ENCODE results near the gene FAXDC2.

FAXDC2 gene

GRCh38 chr5:154863291-154864080, 13.1 kb upstream of the FAXDC2 start:
- DNase-seq (ENCODE audit: low read depth, low spot score): no peak
- H3K27ac ChIP-seq: no peak overlapping the region

GRCh38 chr5:154862766-154863165, 12.4 kb upstream of the FAXDC2 start:
- H3K27ac ChIP-seq: no peak overlapping the region
- no peak for DNase-seq (ENCODE audit: low read depth, low spot score)

- H3K27ac ChIP-seq: no peak overlapping the region
- DNase-seq (ENCODE audit: low read depth, low spot score): no peak
These were observed 11.5 kb upstream of the FAXDC2 start for GRCh38 chr5:154861946-154862345.

GRCh38 chr5:154860765-154861164, 10.4 kb upstream of the FAXDC2 start:
- H3K27ac ChIP-seq: peak overlapping the region; percentile 96
- no peak for DNase-seq (ENCODE audit: low read depth, low spot score)

- peak overlapping the region; percentile 96 for H3K27ac ChIP-seq
- DNase-seq (ENCODE audit: low read depth, low spot score): no peak
These were observed 9.7 kb upstream of the FAXDC2 start for GRCh38 chr5:154860123-154860522.

GRCh38 chr5:154858972-154859871, 8.8 kb upstream of the FAXDC2 start:
- peak overlapping the region; percentile 96 for H3K27ac ChIP-seq
- no peak for DNase-seq (ENCODE audit: low read depth, low spot score)

- peak; percentile 73 for DNase-seq (ENCODE audit: low read depth, low spot score)
These were observed 8.0 kb upstream of the FAXDC2 start, which contains the start of gene CNOT8 for GRCh38 chr5:154858297-154858971. CNOT8 (plus strand) TSS chr5:154858627; CDS start chr5:154863279, 4,652 bp downstream.

GRCh38 chr5:154857530-154858296, 7.3 kb upstream of the FAXDC2 start:
- H3K27ac ChIP-seq: peak overlapping the region; percentile 96
- DNase-seq (ENCODE audit: low read depth, low spot score): peak; percentile 40

More at GRCh38 chr5:154858297-154858971, 8.0 kb upstream of the FAXDC2 start, which contains the start of gene CNOT8:
- peak within 1 kb of the TSS; percentile 96 for H3K27ac ChIP-seq

GRCh38 chr5:154851351-154851750, 948 bp upstream of the FAXDC2 start:
- no peak overlapping the region for H3K27ac ChIP-seq
- DNase-seq (ENCODE audit: low read depth, low spot score): no peak

GRCh38 chr5:154849791-154850201, 607 bp downstream of the FAXDC2 start:
- DNase-seq (ENCODE audit: low read depth, low spot score): no peak
- H3K27ac ChIP-seq: no peak overlapping the region

- H3K27ac ChIP-seq: no peak overlapping the region
These were observed 1.1 kb downstream of the FAXDC2 start for GRCh38 chr5:154849264-154849785.

GRCh38 chr5:154844809-154845208, 5.6 kb downstream of the FAXDC2 start:
- DNase-seq (ENCODE audit: low read depth, low spot score): no peak

More at GRCh38 chr5:154849264-154849785, 1.1 kb downstream of the FAXDC2 start:
- DNase-seq (ENCODE audit: low read depth, low spot score): no peak

GRCh38 chr5:154842689-154843530, 7.5 kb downstream of the FAXDC2 start:
- DNase-seq (ENCODE audit: low read depth, low spot score): no peak
- H3K27ac ChIP-seq: no peak overlapping the region

More at GRCh38 chr5:154844809-154845208, 5.6 kb downstream of the FAXDC2 start:
- no peak overlapping the region for H3K27ac ChIP-seq

GRCh38 chr5:154841273-154841661, 9.1 kb downstream of the FAXDC2 start:
- DNase-seq (ENCODE audit: low read depth, low spot score): no peak
- no peak overlapping the region for H3K27ac ChIP-seq

- no peak overlapping the region for H3K27ac ChIP-seq
- DNase-seq (ENCODE audit: low read depth, low spot score): no peak
These were observed 9.7 kb downstream of the FAXDC2 start for GRCh38 chr5:154840435-154841272.

GRCh38 chr5:154837009-154837901, 13.1 kb downstream of the FAXDC2 start:
- DNase-seq (ENCODE audit: low read depth, low spot score): no peak
- H3K27ac ChIP-seq: no peak overlapping the region

- DNase-seq (ENCODE audit: low read depth, low spot score): no peak
- peak overlapping the region; percentile 57 for H3K27ac ChIP-seq
These were observed 14.2 kb downstream of the FAXDC2 start for GRCh38 chr5:154836225-154836624.

All from epithelial cell of prostate (primary cell).